Prostate gland (tissue), 2 donors: ENCODE data around the gene TGFB2.

ENCODE experiments used
- CTCF ChIP-seq, 4 experiments: fragments of 200-600 bp in 2 of 4; fragments of 450-650 bp in 2 of 4; sonication (generic) in 2 of 4; IDR thresholded peaks; 1 replicate in 3 of 4; 2 replicates in 1 of 4; pipeline ENCODE4 v1.5.1; 2016 to 2019; ENCODE audit warnings: antibody characterized with exemption in 4 of 4, mild to moderate bottlenecking in 2 of 4, moderate library complexity in 2 of 4
- POLR2A ChIP-seq: fragments of 450-650 bp; IDR thresholded peaks from one replicate; pipeline ENCODE4 v1.6.1; 2016; ENCODE audit warnings: antibody characterized with exemption, mild to moderate bottlenecking
- POLR2AphosphoS5 ChIP-seq: sonication (generic); formaldehyde crosslinking; IDR thresholded peaks from one replicate; pipeline ENCODE4 v1.6.1; 2017; ENCODE audit warnings: antibody characterized with exemption

- TF ChIP-seq POLR2A (no peak), CTCF (IDR thresholded peaks at IDR 0.05) (peak; percentile 34 to 84 (median 68)), POLR2AphosphoS5 (no peak)
These were observed 5.8 kb upstream of the TGFB2 start for GRCh38 chr1:218339267-218339831.
